Transverse colon (tissue), 4 donors: Measurements from ENCODE around the gene CFAP97D2. TPM values are rescaled to one million over a fixed set of nuclear protein-coding genes. Genes with fewer than 3 reads are reported as not detected.

Experiments used
- DNase-seq: peaks from one replicate; pipeline ENCODE4 v3.0.0-alpha.2; 2019
- H3K27ac ChIP-seq, 4 donors: fragments of 200-600 bp; sonication (generic); 2 replicates each; pipeline ENCODE4 v1.5.1; 2016 to 2018; ENCODE audit warnings: inconsistent platforms in 4 of 4
- H3K27me3 ChIP-seq: fragments of 200-600 bp; sonication (generic); 2 replicates; pipeline ENCODE4 v1.5.1; 2017; ENCODE audit warnings: inconsistent platforms
- H3K36me3 ChIP-seq, 4 donors: fragments of 200-600 bp; sonication (generic); 2 replicates each; pipeline ENCODE4 v1.5.1; 2017 to 2019; ENCODE audit warnings: inconsistent platforms in 4 of 4
- H3K4me1 ChIP-seq, 4 donors: fragments of 200-600 bp; sonication (generic); 2 replicates each; pipeline ENCODE4 v1.5.1; 2017 to 2020; ENCODE audit warnings: inconsistent platforms in 4 of 4
- H3K4me3 ChIP-seq, 4 donors: fragments of 200-600 bp; sonication (generic); 1 replicate in 1 of 4; 2 replicates in 3 of 4; pipeline versions ENCODE4 v1.5.1 to v1.6.1; 2017 to 2019; ENCODE audit warnings: inconsistent platforms in 4 of 4
- H3K9me3 ChIP-seq, 2 donors: fragments of 200-600 bp; sonication (generic); 2 replicates each; pipeline ENCODE4 v1.5.1; 2017 to 2019; ENCODE audit warnings: inconsistent platforms in 2 of 2
- CTCF ChIP-seq, 5 experiments: fragments of 200-600 bp in 3 of 5; fragments of 450-650 bp in 2 of 5; sonication (generic) in 3 of 5; IDR thresholded peaks; 1 replicate in 2 of 5; 2 replicates in 3 of 5; pipeline ENCODE4 v1.5.1; 2016 to 2017; ENCODE audit warnings: antibody characterized with exemption in 5 of 5, inconsistent platforms in 3 of 5, mild to moderate bottlenecking in 2 of 5, moderate library complexity in 1 of 5
- EP300 ChIP-seq: sonication (generic); formaldehyde crosslinking; IDR thresholded peaks from one replicate; pipeline ENCODE4 v1.6.1; 2017; ENCODE audit warnings: antibody characterized with exemption, low read depth
- POLR2A ChIP-seq: fragments of 450-650 bp; IDR thresholded peaks from one replicate; pipeline ENCODE4 v1.6.1; 2016; ENCODE audit warnings: antibody characterized with exemption, mild to moderate bottlenecking, moderate library complexity
- POLR2AphosphoS5 ChIP-seq, 3 donors: sonication (generic); formaldehyde crosslinking; IDR thresholded peaks; one replicate each; pipeline ENCODE4 v1.6.1; 2016; ENCODE audit warnings: antibody characterized with exemption in 3 of 3
- WGBS, 2 donors: methylation state at CpG; one replicate each; pipeline ENCODE4 v1.1.5; 2018; ENCODE audit warnings: low coverage in 1 of 2; 5-methylcytosine and 5-hydroxymethylcytosine counted together
- in situ Hi-C, 4 donors: fragments of 200-750 bp; cut with MboI; loops; one replicate each; pipeline versions ENCODE4 v1.15.0 to v1.15.1; 2017; ENCODE audit warnings: low sequenced_read_pairs in 3 of 4, low pct_ligation_motif_present in 1 of 4, low pct_unique_long_range_greater_than_20kb in 1 of 4
- intact Hi-C: fragments of 100-400 bp; cut with DNase I; formaldehyde crosslinking; loops from one replicate; pipeline ENCODE4 v1.15.1; 2023; ENCODE audit warnings: low total_unique reads
- total RNA-seq, 4 donors: library from RNA; depleted of rRNA; stranded (reverse); fragments of >200 nt; gene quantifications; one replicate each; pipeline ENCODE4 v1.1.0, GENCODE V29; 2016

Gene CFAP97D2
- total RNA-seq, 4 donors from 2014 or later = not detected

- in situ Hi-C loops = no loop called here
- Histone ChIP-seq H3K9me3 (no peaks in the 10 kb centered on the region), H3K4me1 (peaks cover 7 to 16% (median 9%) of the 10 kb centered on the region in 4 donors), H3K27ac (peak overlapping the region; percentile 92 to 95 (median 94)), H3K36me3 (peaks cover 0 to 21% (median 9%) of the 10 kb centered on the region in 4 donors), H3K27me3 (peaks cover 14% of the 10 kb centered on the region), H3K4me3 (peak overlapping the region in 3 of 4 donors; percentile 75 to 89 (median 76))
- WGBS, 2 donors = 61 to 62% methylated on average over 3 to 4 of the region's 4 CpGs
- intact Hi-C loops = no loop called here
- TF ChIP-seq EP300 = no peak
- TF ChIP-seq POLR2A = no peak
- TF ChIP-seq CTCF (IDR thresholded peaks at IDR 0.05) = no peak
- TF ChIP-seq POLR2AphosphoS5 (IDR thresholded peaks at IDR 0.05) = no peak
- DNase-seq = no peak
Measured at GRCh38 chr13:114234266-114234644, 55.2 kb downstream of the CFAP97D2 start.

DNA sequence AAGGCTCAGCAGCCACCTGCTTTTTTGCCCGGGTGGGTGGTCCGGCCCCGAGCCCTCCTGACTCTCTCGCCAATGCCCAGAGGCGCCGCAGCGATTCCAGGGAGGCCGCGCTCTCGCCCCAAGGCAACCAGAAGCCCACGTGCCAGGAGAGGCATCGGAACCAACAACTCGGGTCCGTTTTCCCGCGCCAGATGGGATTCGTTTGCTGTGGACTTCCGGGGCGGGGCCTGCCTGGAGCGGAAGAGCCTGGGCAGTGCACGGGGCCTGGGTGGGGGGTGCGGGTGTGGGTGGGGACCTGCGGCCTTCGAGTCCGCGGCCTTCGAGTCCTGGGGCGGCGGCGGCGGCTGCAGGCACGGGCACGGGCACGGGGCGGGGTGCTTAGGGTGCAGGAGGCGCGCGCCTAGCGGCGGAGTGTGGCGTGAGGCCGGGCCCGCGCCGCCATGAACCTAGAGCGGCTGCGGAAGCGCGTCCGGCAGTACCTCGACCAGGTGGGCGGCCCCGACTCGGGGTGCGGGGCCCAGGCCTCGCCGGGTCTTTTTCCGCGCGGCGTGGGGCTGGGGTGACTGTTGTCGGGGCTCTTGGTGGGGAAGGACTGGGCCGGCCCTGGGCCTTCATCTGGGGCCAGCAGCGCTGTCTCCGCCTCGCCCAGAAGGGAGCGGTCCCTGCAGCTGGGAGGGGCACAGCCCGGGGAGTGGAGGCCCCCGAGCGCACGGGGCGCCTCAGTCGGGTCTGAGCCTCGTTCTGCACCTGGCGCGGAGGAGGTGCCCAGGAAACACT is 55.8 kb downstream of the CFAP97D2 start, which contains the start of gene CDC16:
Gene CDC16, plus strand, starts transcription at position 253 of the 777 bp plus-strand sequence. Its CDS starts 188 bp downstream, at position 441.
- TF ChIP-seq CTCF (IDR thresholded peaks at IDR 0.05) = peak in 3 of 5 experiments; percentile 25 to 73 (median 43)
- no peak for TF ChIP-seq EP300
- TF ChIP-seq POLR2A = peak; percentile 80
- peak; percentile 5 to 68 (median 65) for TF ChIP-seq POLR2AphosphoS5 (IDR thresholded peaks at IDR 0.05)
- WGBS, 2 donors = 0% methylated on average over 59 of the region's 76 CpGs; no CpG with 5 or more reads in 1 of the 2 donors
- intact Hi-C loops = no loop called here

DNA sequence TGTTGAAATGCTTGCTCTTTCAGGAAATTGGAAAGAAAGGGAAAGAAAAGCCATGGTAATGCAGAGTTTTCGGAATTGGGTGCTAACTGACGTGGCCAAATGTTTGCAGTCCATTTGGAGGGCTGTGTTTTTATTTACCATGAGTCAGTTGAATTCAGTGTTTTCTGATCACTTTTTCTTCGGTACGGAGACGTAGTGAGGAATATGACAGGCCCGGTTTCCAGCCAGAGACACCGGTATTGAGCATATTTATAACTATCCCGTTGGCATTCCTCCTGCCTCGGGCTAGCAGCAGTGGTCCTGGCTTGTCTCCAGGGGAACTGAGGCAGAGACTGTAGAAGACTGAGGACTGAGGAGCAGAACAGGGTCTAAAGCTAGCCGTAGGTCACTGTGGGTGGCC is 56.6 kb downstream of the CFAP97D2 start:
- no peak for TF ChIP-seq POLR2A
- TF ChIP-seq POLR2AphosphoS5 (IDR thresholded peaks at IDR 0.05) = no peak
- no peak for TF ChIP-seq EP300
- TF ChIP-seq CTCF (IDR thresholded peaks at IDR 0.05) = no peak
- H3K9me3 ChIP-seq = no peaks in the 10 kb centered on the region
- in situ Hi-C loops = no loop called here
- H3K36me3 ChIP-seq = peaks cover 0 to 33% (median 16%) of the 10 kb centered on the region in 4 donors
- peaks cover 7 to 16% (median 9%) of the 10 kb centered on the region in 4 donors for H3K4me1 ChIP-seq
- H3K4me3 ChIP-seq = peak overlapping the region; percentile 70 to 89 (median 76)
- H3K27ac ChIP-seq = peak overlapping the region; percentile 92 to 95 (median 94)
- intact Hi-C loops = no loop called here
- no peak for DNase-seq
- WGBS, 2 donors = 13 to 19% methylated on average over 5 to 10 of the region's 10 CpGs
- no peaks in the 10 kb centered on the region for H3K27me3 ChIP-seq

More for the DNA sequence above, 55.8 kb downstream of the CFAP97D2 start, which contains the start of gene CDC16:
- Histone ChIP-seq H3K9me3 (no peaks in the 10 kb centered on the region), H3K36me3 (peaks cover 0 to 27% (median 12%) of the 10 kb centered on the region in 4 donors), H3K27ac (peak within 1 kb of the TSS; percentile 92 to 95 (median 94)), H3K4me1 (peaks cover 7 to 16% (median 9%) of the 10 kb centered on the region in 4 donors), H3K4me3 (peak within 1 kb of the TSS; percentile 70 to 89 (median 76)), H3K27me3 (peaks cover 8% of the 10 kb centered on the region)
- in situ Hi-C loops = no loop called here
- DNase-seq = peak; percentile 95

DNA sequence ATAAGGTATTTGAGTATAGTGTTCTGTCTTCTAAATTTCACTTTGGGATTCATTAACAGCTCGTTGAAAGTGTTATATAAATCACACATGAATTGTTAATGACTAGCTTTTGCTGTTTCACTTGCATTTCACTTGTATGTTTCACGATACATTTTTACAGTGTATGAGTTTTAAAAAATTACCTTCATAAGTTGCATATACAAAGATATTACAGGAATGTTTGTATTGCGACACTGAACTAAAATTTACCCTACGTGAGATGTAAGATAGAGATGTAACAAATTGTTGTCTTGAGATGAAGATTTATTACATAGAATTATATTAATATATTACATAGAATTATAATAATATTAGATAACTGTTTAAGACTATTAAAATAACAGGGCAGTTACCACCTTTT is 57.2 kb downstream of the CFAP97D2 start:
- TF ChIP-seq POLR2AphosphoS5 (IDR thresholded peaks at IDR 0.05) = no peak
- TF ChIP-seq POLR2A = no peak
- no peak for TF ChIP-seq EP300
- no peak for TF ChIP-seq CTCF (IDR thresholded peaks at IDR 0.05)
- H3K4me3 ChIP-seq = peak overlapping the region in 2 of 4 donors; percentile 75 to 89
- H3K9me3 ChIP-seq = no peaks in the 10 kb centered on the region
- no peaks in the 10 kb centered on the region for H3K27me3 ChIP-seq
- in situ Hi-C loops = no loop called here
- no peak for DNase-seq
- peak overlapping the region in 2 of 4 donors; percentile 94 to 95 for H3K27ac ChIP-seq
- peaks cover 7 to 16% (median 9%) of the 10 kb centered on the region in 4 donors for H3K4me1 ChIP-seq
- WGBS, 2 donors = 62 to 63% methylated on average over 4 of the region's 4 CpGs
- H3K36me3 ChIP-seq = peaks cover 0 to 37% (median 18%) of the 10 kb centered on the region in 4 donors
- intact Hi-C loops = no loop called here
